Sigmoid colon (tissue), 7 donors: ENCODE results near the gene CBL. TPM values are rescaled to one million over a fixed set of nuclear protein-coding genes. Genes with fewer than 3 reads are reported as not detected.

Experiments
- DNase-seq: peaks from one replicate; pipeline ENCODE4 v3.0.0-alpha.2; 2019
- H3K27ac ChIP-seq, 4 donors: fragments of 200-600 bp; sonication (generic); one replicate each; pipeline ENCODE4 v1.5.1; 2016 to 2019; ENCODE audit warnings: mild to moderate bottlenecking in 1 of 4
- H3K27me3 ChIP-seq, 3 donors: fragments of 200-600 bp; sonication (generic); one replicate each; pipeline ENCODE4 v1.5.1; 2019; ENCODE audit warnings: mild to moderate bottlenecking in 1 of 3
- H3K36me3 ChIP-seq, 4 donors: fragments of 200-600 bp; sonication (generic); one replicate each; pipeline ENCODE4 v1.5.1; 2016 to 2019
- H3K4me1 ChIP-seq, 4 donors: fragments of 200-600 bp; sonication (generic); one replicate each; pipeline ENCODE4 v1.5.1; 2017 to 2019
- H3K4me3 ChIP-seq, 4 donors: fragments of 200-600 bp; sonication (generic); one replicate each; pipeline ENCODE4 v1.5.1; 2017 to 2019; ENCODE audit warnings: mild to moderate bottlenecking in 2 of 4, moderate library complexity in 1 of 4
- H3K9me3 ChIP-seq, 4 donors: fragments of 200-600 bp in 3 of 4; sonication (generic) in 3 of 4; one replicate each; pipeline versions ENCODE4 v1.5.1 to v1.6.1; 2013 to 2019
- EP300 ChIP-seq, 4 donors: sonication (generic); formaldehyde crosslinking; IDR thresholded peaks; one replicate each; pipeline ENCODE4 v1.6.1; 2017; ENCODE audit warnings: antibody characterized with exemption in 4 of 4
- POLR2A ChIP-seq, 2 donors: fragments of 450-650 bp; IDR thresholded peaks; one replicate each; pipeline ENCODE4 v1.6.1; 2016; ENCODE audit warnings: antibody characterized with exemption in 2 of 2, mild to moderate bottlenecking in 2 of 2, moderate library complexity in 2 of 2
- POLR2AphosphoS5 ChIP-seq, 4 donors: sonication (generic); formaldehyde crosslinking; IDR thresholded peaks; one replicate each; pipeline ENCODE4 v1.6.1; 2017; ENCODE audit warnings: antibody characterized with exemption in 4 of 4
- WGBS, 2 donors: extraction: QIAGEN DNeasy Blood & Tissue Kit; methylation state at CpG; one replicate each; pipeline ENCODE4 v1.1.7; 2013; 5-methylcytosine and 5-hydroxymethylcytosine counted together
- intact Hi-C: fragments of 100-400 bp; cut with DNase I; formaldehyde crosslinking; loops from one replicate; pipeline ENCODE4 v1.15.1; 2023
- polyA plus RNA-seq, 3 donors: library from polyadenylated mRNA; stranded (reverse); fragments of 200-250 nt; gene quantifications; one replicate each; pipeline ENCODE4 v1.2.3, GENCODE V29; 2013
- total RNA-seq, 4 donors: library from RNA; depleted of rRNA; stranded (reverse); fragments of >200 nt; gene quantifications; one replicate each; pipeline ENCODE4 v1.1.0, GENCODE V29; 2016
- TF ChIP-seq, protein P1 (sequence below), 4 experiments: fragments of 450-650 bp in 3 of 4; fragments of 200-600 bp in 1 of 4; IDR thresholded peaks; one replicate each; pipeline ENCODE4 v1.5.1; 2016 to 2019; ENCODE audit warnings: antibody characterized with exemption in 4 of 4, mild to moderate bottlenecking in 3 of 4, moderate library complexity in 2 of 4
- donor health status: healthy with polysubstance abuse.
- donor health status: Bipolar disorder and iron deficiency.
- donor health status: healthy.

The CBL gene
- total and polyA plus RNA-seq, 7 donors, result 1.8 to 17.7 (median 11.8) TPM

DNA sequence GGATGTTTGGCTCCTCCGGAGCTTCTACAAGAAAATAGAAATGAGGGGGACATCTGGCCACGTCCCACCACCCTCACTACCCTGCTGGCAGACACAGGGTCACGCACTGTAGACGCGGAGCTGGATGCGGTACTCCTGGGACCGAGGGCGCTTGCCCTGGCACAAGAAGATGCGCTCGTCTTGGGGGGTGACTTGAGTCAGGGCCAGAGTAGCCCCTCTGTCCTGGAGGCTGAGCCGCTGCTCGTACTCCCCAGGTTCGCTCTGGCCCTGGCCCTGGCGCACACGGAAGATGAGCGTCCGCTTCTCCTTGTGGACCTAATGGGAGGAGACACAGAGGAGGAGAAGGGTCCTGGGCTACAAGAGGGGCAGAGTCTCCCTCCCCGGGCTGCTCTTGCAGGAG, 108.6 kb downstream of the CBL start:
- WGBS, 2 donors, result 50 to 69% methylated on average over 18 of the region's 18 CpGs
- H3K9me3 ChIP-seq, result no peaks in the 10 kb centered on the region
- intact Hi-C loops, result no loop called here
- TF ChIP-seq, protein P1, sequence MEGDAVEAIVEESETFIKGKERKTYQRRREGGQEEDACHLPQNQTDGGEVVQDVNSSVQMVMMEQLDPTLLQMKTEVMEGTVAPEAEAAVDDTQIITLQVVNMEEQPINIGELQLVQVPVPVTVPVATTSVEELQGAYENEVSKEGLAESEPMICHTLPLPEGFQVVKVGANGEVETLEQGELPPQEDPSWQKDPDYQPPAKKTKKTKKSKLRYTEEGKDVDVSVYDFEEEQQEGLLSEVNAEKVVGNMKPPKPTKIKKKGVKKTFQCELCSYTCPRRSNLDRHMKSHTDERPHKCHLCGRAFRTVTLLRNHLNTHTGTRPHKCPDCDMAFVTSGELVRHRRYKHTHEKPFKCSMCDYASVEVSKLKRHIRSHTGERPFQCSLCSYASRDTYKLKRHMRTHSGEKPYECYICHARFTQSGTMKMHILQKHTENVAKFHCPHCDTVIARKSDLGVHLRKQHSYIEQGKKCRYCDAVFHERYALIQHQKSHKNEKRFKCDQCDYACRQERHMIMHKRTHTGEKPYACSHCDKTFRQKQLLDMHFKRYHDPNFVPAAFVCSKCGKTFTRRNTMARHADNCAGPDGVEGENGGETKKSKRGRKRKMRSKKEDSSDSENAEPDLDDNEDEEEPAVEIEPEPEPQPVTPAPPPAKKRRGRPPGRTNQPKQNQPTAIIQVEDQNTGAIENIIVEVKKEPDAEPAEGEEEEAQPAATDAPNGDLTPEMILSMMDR (IDR thresholded peaks at IDR 0.05), result no peak
- TF ChIP-seq EP300 (IDR thresholded peaks at IDR 0.05) (no peak), POLR2AphosphoS5 (IDR thresholded peaks at IDR 0.05) (no peak), POLR2A (IDR thresholded peaks at IDR 0.05) (no peak)
- peak overlapping the region; percentile 62 to 90 (median 76) for H3K4me3 ChIP-seq
- H3K27ac ChIP-seq, result peak overlapping the region; percentile 93 to 99 (median 96)
- peaks cover 24 to 53% (median 42%) of the 10 kb centered on the region in 4 donors for H3K36me3 ChIP-seq
- peaks cover 0 to 59% (median 42%) of the 10 kb centered on the region in 4 donors for H3K4me1 ChIP-seq
- no peak for DNase-seq
- H3K27me3 ChIP-seq, result no peaks in the 10 kb centered on the region

GRCh38 chr11:119315131-119316015, 109.2 kb downstream of the CBL start:
- WGBS, 2 donors, result 4% methylated on average over 29 of the region's 29 CpGs
- Histone ChIP-seq H3K27me3 (no peaks in the 10 kb centered on the region), H3K9me3 (no peaks in the 10 kb centered on the region), H3K27ac (peak overlapping the region; percentile 93 to 99 (median 96)), H3K36me3 (peaks cover 19 to 46% (median 35%) of the 10 kb centered on the region in 4 donors), H3K4me3 (peak overlapping the region; percentile 62 to 90 (median 76)), H3K4me1 (peaks cover 0 to 66% (median 49%) of the 10 kb centered on the region in 4 donors)
- intact Hi-C loops, result loop anchor here (2.0 kb wide), 1 partner anchor 221 kb away; a partner anchor contains a TSS
- peak; percentile 79 for DNase-seq
- peak in 1 of 2 donors; percentile 23 for TF ChIP-seq POLR2A (IDR thresholded peaks at IDR 0.05)
- TF ChIP-seq, protein P1 (IDR thresholded peaks at IDR 0.05), result peak in 2 of 4 experiments; percentile 19 to 42
- TF ChIP-seq EP300 (IDR thresholded peaks at IDR 0.05), result no peak
- peak; percentile 17 to 74 (median 50) for TF ChIP-seq POLR2AphosphoS5 (IDR thresholded peaks at IDR 0.05)

- intact Hi-C loops, result loop anchor here (2.0 kb wide), 1 partner anchor 221 kb away; a partner anchor contains a TSS
These were observed 110.0 kb downstream of the CBL start for GRCh38 chr11:119316016-119316728.

More at GRCh38 chr11:119316016-119316728, 110.0 kb downstream of the CBL start:
- TF ChIP-seq POLR2AphosphoS5 (IDR thresholded peaks at IDR 0.05) (peak; percentile 29 to 67 (median 64)), POLR2A (IDR thresholded peaks at IDR 0.05) (peak in 1 of 2 donors; percentile 42)
- TF ChIP-seq, protein P1 (IDR thresholded peaks at IDR 0.05), result no peak
- peak overlapping the region; percentile 62 to 90 (median 76) for H3K4me3 ChIP-seq
- H3K27me3 ChIP-seq, result no peaks in the 10 kb centered on the region
- H3K4me1 ChIP-seq, result peaks cover 0 to 74% (median 54%) of the 10 kb centered on the region in 4 donors
- whole genome bisulfite sequencing, 2 donors, result 1% methylated on average over 46 of the region's 46 CpGs
- H3K9me3 ChIP-seq, result no peaks in the 10 kb centered on the region
- peak overlapping the region; percentile 93 to 99 (median 96) for H3K27ac ChIP-seq
- DNase-seq, result peak; percentile 91
- peaks cover 11 to 38% (median 27%) of the 10 kb centered on the region in 4 donors for H3K36me3 ChIP-seq
